Dedifferentiated amniotic fluid mesenchymal stem cell (primary cell): ENCODE data around the gene TIMM13.
"Not testable (repeated sequence)": the region's sequence is repeated elsewhere in the genome, so short reads cannot be mapped to it uniquely, and the experiment has no call there.

Source experiments
- DNase-seq: peaks from one replicate; pipeline ENCODE4 v3.0.0-alpha.2; 2016; ENCODE audit errors: extremely low spot score

The TIMM13 gene

DNA sequence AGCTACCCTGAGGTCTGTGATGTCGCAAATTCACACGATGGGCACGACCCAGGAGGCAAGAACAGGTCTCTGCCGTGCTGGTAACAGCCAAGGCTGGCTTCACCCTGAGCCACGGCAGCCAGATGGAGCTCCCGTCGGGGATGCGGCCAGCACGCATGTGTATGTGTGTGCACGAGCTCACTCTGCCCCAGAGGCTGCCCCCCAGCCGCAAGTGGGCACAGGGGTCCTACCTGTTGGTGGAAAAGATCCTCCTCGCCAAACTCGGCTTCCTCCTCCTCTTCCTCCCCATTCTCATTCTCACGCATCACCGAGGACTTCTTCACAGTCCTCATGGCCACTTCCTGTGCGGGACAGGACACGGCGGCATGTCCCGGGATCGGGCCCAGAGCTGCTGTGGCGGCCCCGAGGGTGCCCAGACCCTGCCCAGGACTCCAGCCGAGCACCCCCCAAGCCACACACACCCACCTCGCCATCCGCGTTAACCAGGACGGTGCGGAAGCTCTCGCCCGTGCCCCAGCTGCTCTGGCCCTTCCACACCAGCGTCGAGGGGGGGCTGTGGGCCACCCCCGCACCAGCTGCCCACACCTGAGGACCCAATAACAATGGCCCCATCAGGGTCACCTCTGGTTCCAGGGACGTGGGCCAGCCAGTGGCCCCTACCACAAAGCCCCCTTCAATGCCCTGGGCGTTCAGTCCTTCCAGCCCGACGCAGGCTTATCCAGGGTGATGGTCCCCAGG lies 4.1 kb upstream of the TIMM13 start:
- DNase-seq = no peak

DNA sequence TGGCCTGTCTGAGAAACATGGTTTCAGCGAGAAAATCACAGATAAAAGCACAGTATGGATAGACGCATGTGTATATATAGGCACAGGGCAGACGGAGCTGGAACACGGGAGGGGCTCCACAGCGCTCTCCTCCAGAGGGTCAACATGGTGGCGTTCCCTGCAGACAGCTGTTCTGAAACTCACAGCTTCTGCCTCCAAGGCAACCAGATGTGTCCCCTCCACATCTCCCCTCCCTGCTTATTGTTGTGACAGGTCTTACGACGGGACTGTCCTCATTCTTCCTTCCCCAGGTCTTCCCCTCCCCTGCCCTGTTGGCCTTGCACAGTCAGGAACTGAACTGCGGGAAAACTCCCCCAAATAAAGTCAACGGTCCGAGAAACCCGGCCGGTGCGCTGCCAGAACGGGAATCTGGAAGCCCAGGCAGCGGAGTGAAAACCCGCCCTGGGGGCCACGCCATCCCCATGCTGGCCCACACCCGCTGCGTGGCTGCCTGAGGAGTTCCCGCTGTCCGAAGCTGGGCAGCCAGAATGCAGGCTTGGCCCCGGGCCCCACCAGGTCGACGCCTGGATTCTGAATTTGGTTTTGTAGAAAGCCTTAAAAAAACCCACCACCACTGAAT lies 2.6 kb upstream of the TIMM13 start:
- no peak for DNase-seq

DNA sequence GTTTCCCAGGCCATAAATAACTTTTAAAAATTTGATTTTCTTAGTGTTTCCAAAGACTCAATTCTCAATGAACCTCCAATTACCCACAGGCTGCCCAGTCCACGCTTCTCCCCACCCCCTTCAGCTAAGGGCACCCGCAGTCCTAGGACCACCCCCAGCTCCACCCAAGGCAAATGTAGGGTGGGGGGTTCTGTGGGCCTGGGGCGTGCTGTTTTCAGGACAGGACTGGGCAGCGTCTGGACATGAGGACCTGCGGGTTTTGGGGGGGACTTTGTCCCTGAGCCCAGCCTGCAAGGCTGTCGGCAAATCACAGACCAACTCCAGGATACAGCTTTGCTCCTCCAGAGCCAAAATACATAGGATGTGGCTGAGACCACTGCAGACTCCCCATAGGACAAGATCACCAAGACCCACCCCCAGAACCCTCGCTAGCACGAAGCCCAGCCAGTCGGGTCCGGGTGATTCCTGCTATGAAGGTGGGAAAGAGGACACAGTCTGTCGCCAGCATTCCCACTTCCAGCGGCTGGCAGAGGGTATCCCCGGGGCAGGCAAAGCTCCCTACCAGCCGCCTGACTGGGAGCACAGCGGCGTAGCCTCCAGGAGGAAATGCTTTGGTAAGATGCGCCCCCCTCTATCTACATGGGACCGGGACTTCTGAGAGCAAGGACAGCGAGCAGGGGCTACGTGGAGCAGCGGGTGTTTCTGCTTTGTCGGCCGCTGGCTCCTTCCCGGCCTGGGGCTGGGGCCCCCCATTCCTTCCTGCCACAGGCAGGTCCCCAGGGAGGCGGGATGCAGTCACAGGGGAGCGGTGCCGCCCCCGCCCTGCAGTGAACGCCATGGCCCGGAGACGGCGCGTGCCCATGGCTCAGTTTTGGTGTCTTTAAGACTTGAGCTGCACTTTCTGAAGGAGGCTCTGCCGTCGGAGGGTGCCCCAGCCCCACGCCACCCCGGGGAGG lies 1.6 kb upstream of the TIMM13 start:
- no peak for DNase-seq

DNA sequence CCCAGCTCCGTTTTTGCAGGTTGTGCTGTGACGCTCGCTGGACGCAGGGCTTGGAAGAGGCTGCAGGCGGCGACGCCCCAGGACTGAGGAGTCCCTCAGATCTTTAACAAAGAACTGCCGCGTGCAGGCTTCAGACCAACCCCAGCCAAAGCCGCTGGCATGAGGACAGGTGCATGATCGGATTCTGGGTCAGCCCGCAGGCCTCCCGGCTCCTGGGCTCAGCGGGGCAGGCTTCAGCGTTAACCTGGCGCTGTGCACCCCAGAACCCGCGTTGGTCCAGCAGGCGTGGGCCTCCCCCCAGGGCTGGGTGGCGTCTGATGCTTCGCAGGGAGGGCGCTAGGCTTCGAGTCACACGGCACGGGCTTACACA lies 920 bp upstream of the TIMM13 start:
- no peak for DNase-seq

DNA sequence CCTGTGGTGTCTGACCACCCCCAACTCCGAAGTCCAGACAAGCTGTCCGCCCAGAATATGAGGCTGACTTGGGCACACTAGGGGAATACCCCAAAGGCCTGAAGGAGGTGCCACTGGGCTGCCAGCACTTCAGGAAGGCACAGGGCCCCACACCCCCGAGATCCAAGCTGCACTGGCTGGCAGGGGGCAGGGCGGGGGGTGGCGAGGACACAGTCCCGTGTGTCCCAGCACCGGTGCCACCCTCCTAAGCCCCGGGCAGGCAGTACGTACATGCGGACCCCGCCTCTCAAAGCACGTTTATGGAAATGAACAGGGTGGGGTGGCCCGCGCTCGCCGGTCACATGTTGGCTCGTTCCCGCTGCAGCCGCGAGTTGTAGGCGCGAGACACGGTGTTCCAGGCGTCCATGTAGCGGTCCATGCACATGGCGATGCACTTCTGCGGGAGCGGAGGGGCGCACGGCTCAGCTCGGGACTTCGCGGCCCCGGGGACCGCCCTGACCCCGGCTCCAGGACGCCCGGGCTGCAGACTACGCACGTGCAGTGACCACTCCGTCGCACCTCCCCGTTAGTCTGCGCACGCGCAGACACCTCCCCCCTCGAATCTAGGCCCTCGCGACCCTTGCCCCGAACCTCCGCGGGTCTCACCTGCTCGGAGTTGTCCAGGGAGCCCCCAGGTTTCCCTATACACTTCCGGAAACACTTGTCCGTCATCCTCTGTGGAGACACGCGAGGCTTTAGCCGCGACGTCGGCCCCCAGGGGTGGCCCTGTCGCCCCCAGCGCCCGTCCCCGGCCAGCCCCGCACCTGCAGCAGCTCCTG lies 566 bp downstream of the TIMM13 start:
- DNase-seq = no peak

DNA sequence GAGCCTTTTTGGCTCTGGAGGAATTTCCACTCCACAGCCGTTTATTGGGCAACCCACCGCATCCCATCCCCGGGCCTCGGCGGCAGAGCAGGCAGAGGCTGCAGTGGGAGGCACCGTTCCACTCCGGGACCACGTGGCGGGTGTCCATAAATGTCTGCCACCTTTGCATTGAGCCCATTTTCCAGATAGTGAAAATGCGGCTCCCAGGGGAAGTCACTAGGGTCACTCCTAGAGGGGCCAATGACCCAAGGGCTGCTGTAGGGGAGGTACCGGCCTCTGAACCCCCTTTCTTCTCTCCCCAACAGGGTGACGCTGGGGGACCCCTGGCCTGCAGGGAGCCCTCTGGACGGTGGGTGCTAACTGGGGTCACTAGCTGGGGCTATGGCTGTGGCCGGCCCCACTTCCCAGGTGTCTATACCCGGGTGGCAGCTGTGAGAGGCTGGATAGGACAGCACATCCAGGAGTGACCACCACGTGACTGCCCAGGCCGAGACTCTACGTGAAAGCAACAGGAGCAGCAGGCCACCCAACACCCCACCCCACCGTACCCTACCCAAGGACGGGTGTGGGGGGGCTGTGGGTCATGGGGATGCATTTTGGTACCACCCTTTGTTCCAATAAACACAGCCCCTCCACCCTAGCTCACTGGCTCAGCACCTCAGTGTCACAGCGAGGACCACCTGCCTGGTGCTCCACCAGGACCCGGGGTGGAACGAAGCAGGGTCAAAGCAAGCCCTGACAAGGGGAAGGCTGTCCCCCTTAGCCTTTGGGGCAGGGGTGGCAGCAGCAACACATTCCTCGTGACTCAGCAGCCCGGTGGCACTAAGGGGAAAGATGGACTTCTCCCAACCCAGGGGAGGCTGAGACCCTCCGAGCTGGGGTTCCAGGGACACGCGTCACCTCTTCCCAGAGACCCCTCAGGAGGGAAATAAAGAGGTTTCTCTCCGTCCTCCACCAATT lies 1.5 kb downstream of the TIMM13 start:
- DNase-seq = no peak

DNA sequence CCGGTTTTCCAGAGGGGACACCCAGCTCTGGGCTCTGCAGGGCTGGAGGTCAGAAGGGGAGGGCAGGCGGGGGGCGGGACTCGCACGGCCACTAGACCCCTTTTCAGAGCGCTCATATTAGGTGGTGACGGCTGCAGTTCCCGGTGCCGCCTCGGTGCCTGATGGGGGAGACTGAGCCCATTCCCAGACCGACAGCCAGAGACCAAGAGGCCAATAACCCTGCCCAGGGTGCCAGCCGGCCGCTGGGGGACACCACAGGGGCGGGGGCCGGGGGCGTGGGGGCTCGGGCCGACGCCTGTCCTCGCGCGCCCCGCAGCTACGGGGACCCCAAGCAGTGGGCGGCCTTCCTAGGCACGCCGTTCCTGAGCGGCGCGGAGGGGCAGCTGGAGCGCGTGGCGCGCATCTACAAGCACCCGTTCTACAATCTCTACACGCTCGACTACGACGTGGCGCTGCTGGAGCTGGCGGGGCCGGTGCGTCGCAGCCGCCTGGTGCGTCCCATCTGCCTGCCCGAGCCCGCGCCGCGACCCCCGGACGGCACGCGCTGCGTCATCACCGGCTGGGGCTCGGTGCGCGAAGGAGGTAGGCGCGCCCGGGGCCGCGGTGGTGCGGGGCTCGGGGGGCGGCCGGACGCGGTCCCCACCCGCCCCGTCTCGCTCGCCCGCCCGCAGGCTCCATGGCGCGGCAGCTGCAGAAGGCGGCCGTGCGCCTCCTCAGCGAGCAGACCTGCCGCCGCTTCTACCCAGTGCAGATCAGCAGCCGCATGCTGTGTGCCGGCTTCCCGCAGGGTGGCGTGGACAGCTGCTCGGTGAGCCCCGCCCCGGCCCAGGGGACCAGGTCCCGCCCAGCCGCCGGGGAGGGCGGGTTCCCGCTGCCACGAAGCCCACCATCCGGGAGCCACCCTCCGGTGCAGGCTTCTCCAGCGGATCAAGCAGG lies 2.4 kb downstream of the TIMM13 start:
- DNase-seq = no peak

DNA sequence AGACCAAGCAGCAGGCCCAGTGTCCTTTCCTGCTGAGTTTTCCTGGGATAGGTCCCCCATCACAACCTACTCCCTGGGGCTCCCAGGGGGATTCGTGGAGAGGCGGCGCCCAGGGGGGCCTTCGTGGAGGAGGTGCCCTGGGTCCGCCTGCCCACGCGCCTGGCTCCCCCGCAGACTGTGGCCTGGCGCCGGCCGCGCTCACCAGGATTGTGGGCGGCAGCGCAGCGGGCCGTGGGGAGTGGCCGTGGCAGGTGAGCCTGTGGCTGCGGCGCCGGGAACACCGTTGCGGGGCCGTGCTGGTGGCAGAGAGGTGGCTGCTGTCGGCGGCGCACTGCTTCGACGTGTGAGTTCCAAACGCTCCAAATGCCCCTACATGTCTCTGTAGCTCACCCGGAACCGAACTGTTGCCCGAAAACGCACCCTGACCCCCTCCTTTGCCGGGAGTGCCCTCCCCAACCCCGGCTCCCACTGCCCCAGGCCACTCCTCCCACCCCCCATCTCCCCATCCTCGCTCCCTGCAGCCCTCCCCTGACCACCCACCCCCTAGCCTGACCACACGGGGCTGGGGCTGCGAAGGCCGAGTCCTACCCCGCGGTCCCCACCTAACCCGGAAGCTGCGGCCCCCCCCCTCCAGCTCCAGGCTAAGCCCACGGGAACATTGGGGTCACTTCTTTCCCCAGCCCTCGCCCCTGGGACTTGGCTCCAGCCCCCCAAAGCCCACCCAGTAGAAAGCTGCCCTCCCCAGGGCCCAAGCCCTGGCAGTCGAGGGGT lies 3.3 kb downstream of the TIMM13 start:
- no peak for DNase-seq

DNA sequence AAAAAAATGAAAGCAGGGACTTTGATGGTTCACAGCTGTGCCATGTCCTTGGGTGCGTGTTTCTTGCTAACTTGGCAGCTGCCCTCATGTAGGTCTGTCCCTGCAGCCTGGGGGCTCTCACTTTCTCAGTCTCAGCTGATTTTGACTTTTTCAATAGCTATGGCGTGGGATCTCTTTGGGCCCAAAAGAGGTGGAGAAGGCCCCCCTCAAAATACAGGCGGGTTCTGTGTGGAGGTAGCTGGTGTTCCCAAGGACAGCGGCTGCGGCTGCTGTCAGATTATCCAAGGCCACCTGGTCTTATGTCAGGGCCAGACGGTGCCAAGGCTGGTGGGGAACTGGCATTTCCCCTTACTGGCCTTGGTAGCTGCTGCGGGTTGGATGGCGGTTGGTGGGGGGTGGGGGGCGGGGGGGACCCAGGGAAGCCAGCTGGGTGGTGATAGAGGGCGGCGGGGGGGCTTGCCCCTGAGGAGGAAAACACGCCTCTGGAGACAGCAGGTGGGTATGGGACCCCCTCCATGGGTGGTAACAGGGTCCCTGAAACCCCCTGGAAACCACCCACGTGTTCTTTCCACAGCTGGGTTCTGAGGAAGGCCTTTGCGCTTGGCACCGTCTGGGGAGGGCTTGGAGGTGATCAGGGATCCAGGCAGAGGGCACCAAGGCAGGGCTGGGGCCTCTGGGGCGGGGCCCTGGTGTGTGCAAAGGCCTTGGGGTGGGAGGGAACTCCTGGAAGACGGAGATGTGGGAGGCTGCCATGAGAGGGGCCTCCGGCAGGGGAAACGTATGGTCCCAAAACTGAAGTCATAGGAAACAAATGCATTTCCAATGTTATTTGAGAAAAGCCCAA lies 4.1 kb downstream of the TIMM13 start:
- no peak for DNase-seq

DNA sequence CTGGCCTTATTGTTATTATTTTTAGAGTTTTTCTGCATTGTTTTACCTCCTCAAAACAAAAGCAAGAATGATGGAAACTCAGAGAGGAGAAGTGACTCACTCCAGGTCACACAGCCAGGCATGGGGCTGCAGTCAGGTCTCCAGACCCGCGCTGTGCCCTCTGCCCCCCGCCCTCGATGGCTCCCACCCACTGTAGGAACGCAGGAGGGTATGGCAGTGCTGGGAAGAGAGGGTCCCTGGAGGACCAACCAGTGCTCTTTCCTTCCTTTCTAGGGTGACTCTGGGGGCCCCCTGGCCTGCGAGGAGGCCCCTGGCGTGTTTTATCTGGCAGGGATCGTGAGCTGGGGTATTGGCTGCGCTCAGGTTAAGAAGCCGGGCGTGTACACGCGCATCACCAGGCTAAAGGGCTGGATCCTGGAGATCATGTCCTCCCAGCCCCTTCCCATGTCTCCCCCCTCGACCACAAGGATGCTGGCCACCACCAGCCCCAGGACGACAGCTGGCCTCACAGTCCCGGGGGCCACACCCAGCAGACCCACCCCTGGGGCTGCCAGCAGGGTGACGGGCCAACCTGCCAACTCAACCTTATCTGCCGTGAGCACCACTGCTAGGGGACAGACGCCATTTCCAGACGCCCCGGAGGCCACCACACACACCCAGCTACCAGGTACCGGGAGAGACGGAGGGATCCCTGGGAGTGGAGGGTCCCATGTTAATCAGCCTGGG lies 5.6 kb downstream of the TIMM13 start:
- DNase-seq = no peak

DNA sequence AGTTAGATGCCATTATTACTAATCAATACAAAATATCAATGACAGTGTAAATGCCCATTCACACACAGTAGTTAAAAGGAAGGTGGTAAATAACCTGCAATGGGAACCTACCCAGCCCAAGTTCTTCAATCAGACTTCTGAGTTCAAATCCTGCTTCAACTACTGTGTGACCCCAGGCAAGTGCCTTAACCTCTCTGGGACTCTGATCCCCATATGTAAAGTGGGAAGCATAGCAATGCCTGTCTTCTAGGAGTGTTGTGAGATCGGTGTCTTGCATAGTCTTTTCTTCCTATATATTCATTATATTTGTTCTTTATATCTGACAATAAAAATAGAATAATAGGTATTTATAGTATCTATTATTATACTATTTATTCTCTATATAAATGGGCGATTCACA lies 6.9 kb downstream of the TIMM13 start:
- DNase-seq = no peak

DNA sequence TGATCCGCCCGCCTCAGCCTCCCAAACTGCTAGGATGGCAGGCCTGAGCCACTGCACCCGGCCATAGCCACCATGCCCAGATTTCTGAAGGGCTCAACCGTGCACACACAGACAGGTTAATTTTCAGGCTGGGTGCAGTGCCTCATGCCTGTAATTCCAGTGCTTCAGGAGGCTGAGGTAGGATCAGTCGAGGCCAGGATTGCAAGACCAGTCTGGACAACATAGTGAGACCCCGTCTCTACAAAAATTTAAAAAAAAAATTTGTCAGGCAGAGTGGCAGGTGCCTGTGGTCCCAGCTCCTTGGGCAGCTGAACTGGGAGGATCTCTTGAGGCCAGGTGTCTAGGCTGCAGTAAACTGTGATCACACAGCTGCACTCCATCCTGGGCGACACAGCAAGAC lies 7.6 kb downstream of the TIMM13 start:
- no peak for DNase-seq

DNA sequence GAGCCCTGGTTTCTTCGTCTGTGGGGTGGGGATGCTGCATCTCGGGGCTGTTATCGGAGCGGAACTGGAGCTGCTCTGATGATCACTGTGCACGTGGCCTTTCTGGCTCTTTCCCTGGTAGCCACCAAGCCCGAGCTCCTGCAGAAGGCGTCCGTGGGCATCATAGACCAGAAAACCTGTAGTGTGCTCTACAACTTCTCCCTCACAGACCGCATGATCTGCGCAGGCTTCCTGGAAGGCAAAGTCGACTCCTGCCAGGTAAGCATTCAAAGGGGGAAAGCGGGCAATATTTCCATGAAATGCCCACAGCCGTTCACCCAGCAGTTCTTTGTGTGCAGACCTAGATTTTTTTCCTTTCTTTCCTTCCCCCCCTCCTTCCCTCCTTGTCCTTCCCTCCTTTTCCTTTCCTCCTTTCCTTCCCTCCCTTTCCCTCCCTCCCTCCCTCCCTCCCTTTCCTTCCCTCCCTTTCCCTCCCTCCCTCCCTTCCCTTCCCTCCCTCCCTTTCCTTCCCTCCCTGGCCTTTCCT lies 9.4 kb downstream of the TIMM13 start:
- DNase-seq = no peak

DNA sequence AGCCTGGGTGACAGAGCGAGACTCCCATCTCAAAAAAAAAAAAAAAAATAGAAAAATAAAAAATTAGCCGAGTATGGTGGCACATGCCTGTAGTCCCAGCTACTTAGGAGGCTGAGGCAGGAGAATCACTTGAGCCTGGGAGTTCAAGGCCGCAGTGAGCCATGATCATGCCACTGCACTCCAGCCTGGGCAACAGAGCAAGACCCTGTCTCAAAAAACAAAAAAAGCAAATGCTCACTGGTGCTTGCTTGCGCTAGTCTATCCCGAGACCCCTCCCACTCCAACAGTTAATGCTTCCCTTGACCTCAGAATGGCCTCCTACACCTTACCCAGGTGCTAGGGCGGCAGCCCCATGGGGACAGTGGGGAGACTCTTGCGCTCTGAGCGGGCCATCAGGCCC lies 9.9 kb downstream of the TIMM13 start:
- not testable (repeated sequence) for DNase-seq

DNA sequence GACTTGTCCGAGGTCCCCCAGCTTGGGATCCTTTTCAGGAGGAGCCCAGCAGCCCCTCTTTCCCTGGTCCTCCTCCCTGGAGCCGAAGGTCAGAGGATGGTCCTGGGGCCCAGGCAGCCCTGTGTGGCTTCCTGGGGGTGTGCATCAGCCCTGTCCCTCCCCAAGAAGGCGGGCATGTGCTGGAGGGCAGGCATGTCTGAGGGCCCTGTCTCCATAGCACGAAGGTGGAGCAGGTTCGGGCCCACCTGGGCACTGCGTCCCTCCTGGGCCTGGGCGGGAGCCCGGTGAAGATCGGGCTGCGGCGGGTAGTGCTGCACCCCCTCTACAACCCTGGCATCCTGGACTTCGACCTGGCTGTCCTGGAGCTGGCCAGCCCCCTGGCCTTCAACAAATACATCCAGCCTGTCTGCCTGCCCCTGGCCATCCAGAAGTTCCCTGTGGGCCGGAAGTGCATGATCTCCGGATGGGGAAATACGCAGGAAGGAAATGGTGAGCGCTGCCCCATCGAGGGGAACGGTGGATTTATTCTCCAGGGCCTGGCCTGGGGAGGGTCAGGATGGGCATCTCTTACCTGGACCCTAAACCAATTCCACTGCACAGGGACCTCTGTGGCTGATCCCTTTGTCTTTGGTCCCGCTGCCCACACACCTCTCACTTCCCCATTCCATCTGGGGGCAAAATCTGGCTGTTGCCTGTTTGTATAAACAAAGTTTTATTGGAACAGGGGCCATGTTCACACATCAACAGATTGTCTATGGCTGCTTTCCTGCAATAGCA lies 10.9 kb downstream of the TIMM13 start:
- DNase-seq = no peak

DNA sequence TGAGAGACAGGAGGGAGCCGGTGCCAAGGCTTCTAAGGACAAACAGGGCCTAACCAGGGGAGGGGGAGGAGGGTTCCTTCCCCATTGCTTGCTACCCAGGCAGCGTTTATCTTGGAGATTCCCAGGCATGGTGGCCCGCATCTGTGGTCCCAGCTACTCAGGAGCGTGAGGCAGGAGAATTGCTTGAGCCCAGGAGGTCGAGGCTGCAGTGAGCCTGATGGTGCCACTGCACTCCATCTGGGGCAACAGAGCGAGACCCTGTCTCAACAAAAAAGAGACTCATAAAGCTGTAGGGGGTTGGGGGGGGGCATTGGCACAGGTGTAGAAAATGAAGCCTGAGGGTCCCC lies 11.4 kb downstream of the TIMM13 start:
- no peak for DNase-seq
